ENCODE measurements around the gene DAG1. TPM values are rescaled to one million over a fixed set of nuclear protein-coding genes. Genes with fewer than 3 reads are reported as not detected.

The DAG1 gene
- polyA plus RNA-seq, 1 experiment = 144 TPM

DNA sequence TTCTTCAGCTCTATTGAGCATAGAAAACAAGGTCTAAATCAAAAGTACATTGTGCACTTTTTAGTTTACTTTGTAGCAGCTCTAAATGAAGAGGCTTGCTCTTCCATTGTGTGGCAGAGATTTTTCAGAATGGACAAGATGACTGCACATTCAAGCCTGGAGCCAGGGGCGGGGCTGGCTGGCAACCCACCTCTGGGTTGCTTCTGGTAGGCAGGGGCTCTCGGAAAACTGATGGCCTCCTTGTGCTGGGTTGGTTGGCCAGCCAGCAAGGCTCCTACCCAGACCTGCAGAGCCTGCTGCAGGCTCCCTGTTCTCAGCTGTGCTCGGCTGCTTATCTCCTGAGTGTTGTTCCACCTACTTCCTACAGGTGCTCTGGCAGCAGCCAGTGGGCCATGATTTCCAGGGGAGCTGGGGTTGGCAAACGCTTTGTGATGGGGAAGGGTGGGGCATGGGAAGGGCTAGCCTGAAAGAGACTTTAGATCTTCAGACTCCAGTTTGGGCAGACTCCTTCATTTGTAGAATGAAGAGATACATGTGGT, 93.0 kb downstream of the DAG1 start:
- POLR2A ChIA-PET = no interaction called here
- TF ChIP-seq, protein P1, sequence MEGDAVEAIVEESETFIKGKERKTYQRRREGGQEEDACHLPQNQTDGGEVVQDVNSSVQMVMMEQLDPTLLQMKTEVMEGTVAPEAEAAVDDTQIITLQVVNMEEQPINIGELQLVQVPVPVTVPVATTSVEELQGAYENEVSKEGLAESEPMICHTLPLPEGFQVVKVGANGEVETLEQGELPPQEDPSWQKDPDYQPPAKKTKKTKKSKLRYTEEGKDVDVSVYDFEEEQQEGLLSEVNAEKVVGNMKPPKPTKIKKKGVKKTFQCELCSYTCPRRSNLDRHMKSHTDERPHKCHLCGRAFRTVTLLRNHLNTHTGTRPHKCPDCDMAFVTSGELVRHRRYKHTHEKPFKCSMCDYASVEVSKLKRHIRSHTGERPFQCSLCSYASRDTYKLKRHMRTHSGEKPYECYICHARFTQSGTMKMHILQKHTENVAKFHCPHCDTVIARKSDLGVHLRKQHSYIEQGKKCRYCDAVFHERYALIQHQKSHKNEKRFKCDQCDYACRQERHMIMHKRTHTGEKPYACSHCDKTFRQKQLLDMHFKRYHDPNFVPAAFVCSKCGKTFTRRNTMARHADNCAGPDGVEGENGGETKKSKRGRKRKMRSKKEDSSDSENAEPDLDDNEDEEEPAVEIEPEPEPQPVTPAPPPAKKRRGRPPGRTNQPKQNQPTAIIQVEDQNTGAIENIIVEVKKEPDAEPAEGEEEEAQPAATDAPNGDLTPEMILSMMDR (IDR thresholded peaks at IDR 0.05; ENCODE audit: insufficient read depth, low read depth, low read length) = no peak
- no peak for DNase-seq (ENCODE audit: low read depth)
- Histone ChIP-seq H3K4me3 (ENCODE audit: low read depth, low read length) (no peak overlapping the region), H3K36me3 (ENCODE audit: control insufficient read depth, insufficient read depth, low read length) (no peaks in the 10 kb centered on the region), H3K27me3 (ENCODE audit: control insufficient read depth, insufficient read depth, low read length) (peaks cover 7% of the 10 kb centered on the region)
- CTCF ChIA-PET = interaction anchor here (0.7 to 2.7 kb wide), 3 partner anchors 23 to 97 kb away, joined by 3 to 9 read pairs (median 3); no protein-coding TSS in a partner anchor

DNA sequence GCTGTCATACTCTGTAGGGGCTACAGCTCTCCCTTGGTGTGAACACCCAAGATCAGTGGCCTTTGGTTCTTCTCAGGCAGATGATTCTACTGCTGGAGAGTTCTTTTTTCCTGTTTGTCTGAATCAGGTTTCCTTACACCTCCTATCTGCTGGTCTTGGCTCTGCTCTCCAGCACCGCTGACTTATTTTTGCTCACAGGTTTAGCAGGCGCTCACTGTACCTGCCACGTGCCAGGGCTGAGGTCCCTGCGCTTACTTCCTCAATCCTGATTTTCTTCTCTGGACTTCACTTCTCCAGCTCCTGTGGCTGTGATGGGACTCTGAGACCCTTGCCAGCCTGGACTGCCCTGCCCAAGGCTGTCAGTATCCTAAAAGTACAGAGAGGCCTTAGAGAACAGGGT, 93.7 kb downstream of the DAG1 start:
- H3K36me3 ChIP-seq (ENCODE audit: control insufficient read depth, insufficient read depth, low read length) = no peaks in the 10 kb centered on the region
- TF ChIP-seq, protein P1 (IDR thresholded peaks at IDR 0.05; ENCODE audit: insufficient read depth, low read depth, low read length) = no peak
- no peak overlapping the region for H3K4me3 ChIP-seq (ENCODE audit: low read depth, low read length)
- POLR2A ChIA-PET = no interaction called here
- DNase-seq (ENCODE audit: low read depth) = no peak
- CTCF ChIA-PET = interaction anchor here (0.7 to 2.7 kb wide), 2 partner anchors 24 to 96 kb away, joined by 3 to 9 read pairs; no protein-coding TSS in a partner anchor
- peaks cover 7% of the 10 kb centered on the region for H3K27me3 ChIP-seq (ENCODE audit: control insufficient read depth, insufficient read depth, low read length)

DNA sequence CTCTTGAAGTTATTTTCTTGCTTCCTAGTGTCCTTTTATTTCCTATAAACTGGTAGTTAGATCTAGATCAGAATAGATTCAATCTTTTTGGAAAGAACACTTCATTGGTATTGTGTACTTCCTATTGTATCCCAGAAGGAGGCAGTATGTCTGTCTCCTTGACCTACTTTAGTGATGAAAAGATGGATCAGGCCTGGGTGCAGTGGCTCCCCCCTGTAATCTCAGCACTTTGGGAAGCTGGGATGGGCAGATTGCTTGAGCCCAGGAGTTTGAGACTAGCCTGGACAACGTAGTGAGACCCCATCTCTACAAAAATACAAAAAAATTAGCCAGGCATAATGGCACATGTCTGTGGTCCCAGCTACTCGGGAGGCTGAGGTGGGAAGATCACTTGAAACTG, 96.2 kb downstream of the DAG1 start:
- Histone ChIP-seq H3K4me3 (ENCODE audit: low read depth, low read length) (no peak overlapping the region), H3K36me3 (ENCODE audit: control insufficient read depth, insufficient read depth, low read length) (no peaks in the 10 kb centered on the region), H3K27me3 (ENCODE audit: control insufficient read depth, insufficient read depth, low read length) (peaks cover 6% of the 10 kb centered on the region)
- DNase-seq (ENCODE audit: low read depth) = no peak
- POLR2A ChIA-PET = no interaction called here
- CTCF ChIA-PET = interaction anchor here (0.9 to 2.5 kb wide), 5 partner anchors 8 to 106 kb away, joined by 3 to 15 read pairs (median 5); no protein-coding TSS in a partner anchor
- TF ChIP-seq, protein P1 (IDR thresholded peaks at IDR 0.05; ENCODE audit: insufficient read depth, low read depth, low read length) = peak; percentile 34

DNA sequence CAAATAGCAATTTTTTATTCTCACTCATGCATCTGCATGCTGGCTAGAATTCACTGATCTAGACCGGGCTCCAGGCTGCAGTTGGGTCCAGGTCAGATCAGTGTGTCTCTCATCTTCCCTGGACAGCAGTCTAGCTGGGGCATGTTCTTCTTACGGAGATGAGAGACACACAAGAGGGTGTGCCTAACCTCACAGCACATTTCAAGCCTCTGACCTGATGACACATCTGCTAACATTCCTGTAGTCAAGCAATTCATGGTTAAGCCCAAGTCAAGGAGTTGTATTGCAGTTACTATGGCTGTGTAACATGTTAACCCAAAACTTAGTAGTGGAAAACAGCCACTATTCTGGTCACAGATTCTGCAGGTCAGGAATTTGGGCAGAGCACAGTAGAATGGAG, 97.3 kb downstream of the DAG1 start:
- Histone ChIP-seq H3K27me3 (ENCODE audit: control insufficient read depth, insufficient read depth, low read length) (peaks cover 8% of the 10 kb centered on the region), H3K36me3 (ENCODE audit: control insufficient read depth, insufficient read depth, low read length) (no peaks in the 10 kb centered on the region), H3K4me3 (ENCODE audit: low read depth, low read length) (no peak overlapping the region)
- no peak for DNase-seq (ENCODE audit: low read depth)
- CTCF ChIA-PET = interaction anchor here (0.7 to 2.5 kb wide), 7 partner anchors 18 to 105 kb away, joined by 3 to 15 read pairs (median 5); no protein-coding TSS in a partner anchor
- TF ChIP-seq, protein P1 (IDR thresholded peaks at IDR 0.05; ENCODE audit: insufficient read depth, low read depth, low read length) = no peak
- POLR2A ChIA-PET = no interaction called here

DNA sequence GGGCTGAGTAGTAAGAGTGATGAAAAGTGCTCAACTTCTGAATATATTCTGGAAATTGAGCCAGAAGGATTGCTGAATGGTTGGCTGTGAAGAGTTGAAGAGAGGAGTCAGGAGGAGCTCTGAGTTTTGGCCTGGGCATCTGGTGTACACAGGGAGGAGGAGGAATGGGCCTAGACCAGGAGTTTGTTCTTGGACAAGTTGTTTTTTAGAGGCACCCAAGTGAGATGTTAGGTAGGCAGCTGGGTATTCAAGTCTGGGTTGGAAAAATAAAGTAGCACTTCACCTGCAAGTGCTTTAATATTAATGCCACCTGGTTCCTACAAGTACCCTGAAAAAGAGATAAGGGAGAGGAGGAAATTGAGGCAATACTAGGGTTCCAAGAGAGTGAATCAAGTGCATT, 98.9 kb downstream of the DAG1 start:
- ChIA-PET CTCF (interaction anchor here (2.1 kb wide), 1 partner anchor 29 kb away, joined by 6 read pairs; no protein-coding TSS in a partner anchor), POLR2A (no interaction called here)
- Histone ChIP-seq H3K36me3 (ENCODE audit: control insufficient read depth, insufficient read depth, low read length) (no peaks in the 10 kb centered on the region), H3K4me3 (ENCODE audit: low read depth, low read length) (no peak overlapping the region), H3K27me3 (ENCODE audit: control insufficient read depth, insufficient read depth, low read length) (peaks cover 8% of the 10 kb centered on the region)
- TF ChIP-seq, protein P1 (IDR thresholded peaks at IDR 0.05; ENCODE audit: insufficient read depth, low read depth, low read length) = no peak
- no peak for DNase-seq (ENCODE audit: low read depth)
